Renal cortex interstitium (tissue), 11 donors: Measurements from ENCODE around the gene NLGN2. TPM values are rescaled to one million over a fixed set of nuclear protein-coding genes. Genes with fewer than 3 reads are reported as not detected.

Source experiments
- DNase-seq, 11 donors: peaks; one replicate each; pipeline ENCODE4 v3.0.0-alpha.2; 2013; ENCODE audit warnings: low read depth in 9 of 11, low spot score in 4 of 11; ENCODE audit errors: extremely low read depth in 1 of 11
- polyA plus RNA-seq, 3 donors: library from polyadenylated mRNA; unstranded; fragments of 120-200 nt; gene quantifications; one replicate each; pipeline ENCODE4 v1.2.1, GENCODE V29; 2013; ENCODE audit not compliant: insufficient read length in 3 of 3

The NLGN2 gene
- polyA plus RNA-seq, 3 donors: 21.4 to 36.4 (median 29.0) TPM

- no peak for DNase-seq
Measured at GRCh38 chr17:7407082-7407481, 563 bp upstream of the NLGN2 start.

- DNase-seq: no peak
Measured at GRCh38 chr17:7408252-7408727, 645 bp downstream of the NLGN2 start.

GRCh38 chr17:7408863-7409262 lies 1.2 kb downstream of the NLGN2 start:
- DNase-seq: no peak

- DNase-seq: no peak
Measured at GRCh38 chr17:7409716-7410115, 2.1 kb downstream of the NLGN2 start.

- no peak for DNase-seq
Measured at GRCh38 chr17:7410634-7411426, 3.2 kb downstream of the NLGN2 start.

- DNase-seq: no peak
Measured at GRCh38 chr17:7411427-7411750, 3.7 kb downstream of the NLGN2 start.

- no peak for DNase-seq
Measured at GRCh38 chr17:7413346-7413985, 5.8 kb downstream of the NLGN2 start.

- no peak for DNase-seq
Measured at GRCh38 chr17:7414837-7415236, 7.2 kb downstream of the NLGN2 start.

- no peak for DNase-seq
Measured at GRCh38 chr17:7415784-7416183, 8.1 kb downstream of the NLGN2 start.

GRCh38 chr17:7416323-7416722 lies 8.7 kb downstream of the NLGN2 start:
- DNase-seq: no peak

GRCh38 chr17:7417056-7417655 lies 9.5 kb downstream of the NLGN2 start:
- DNase-seq: no peak

GRCh38 chr17:7418472-7419152 lies 11.0 kb downstream of the NLGN2 start:
- no peak for DNase-seq

- peak in 1 of 11 donors; percentile 48 for DNase-seq
Measured at GRCh38 chr17:7419819-7420610, 12.4 kb downstream of the NLGN2 start, which contains the start of gene SPEM1. SPEM1 (plus strand) TSS chr17:7420324; CDS start chr17:7420385, 61 bp downstream.

- DNase-seq: no peak
Measured at GRCh38 chr17:7421186-7421585, 13.5 kb downstream of the NLGN2 start.

GRCh38 chr17:7423679-7424078 lies 16.0 kb downstream of the NLGN2 start:
- DNase-seq: no peak

- no peak for DNase-seq
Measured at GRCh38 chr17:7425316-7425715, 17.7 kb downstream of the NLGN2 start, which contains the start of gene SPEM2. SPEM2 (plus strand) TSS chr17:7425616; CDS start chr17:7425689, 73 bp downstream.

GRCh38 chr17:7425756-7426155 lies 18.1 kb downstream of the NLGN2 start:
- DNase-seq: no peak

- no peak for DNase-seq
Measured at GRCh38 chr17:7426203-7426863, 18.7 kb downstream of the NLGN2 start.
